ENCODE measurements around the gene PLEKHB2. TPM values are rescaled to one million over a fixed set of nuclear protein-coding genes. Genes with fewer than 3 reads are reported as not detected.

PLEKHB2 gene
- total and polyA plus RNA-seq, 2 donors from 2014 or later, result 85.4 to 110 TPM

- intact Hi-C loops (cut with DNase I), result no loop called here
- no peaks in the 10 kb centered on the region for H3K9me3 ChIP-seq (ENCODE audit: control insufficient read depth in 2 of 3, insufficient read depth in 1 of 3, low read length in 3 of 3)
- no peak for TF ChIP-seq CTCF (IDR thresholded peaks at IDR 0.05; ENCODE audit: borderline replicate concordance, extremely low read depth, insufficient read depth)
These were observed 15.7 kb downstream of the PLEKHB2 start for GRCh38 chr2:131120815-131121317.

GRCh38 chr2:131121464-131121863 lies 16.3 kb downstream of the PLEKHB2 start:
- Histone ChIP-seq H3K9me3 (ENCODE audit: control insufficient read depth in 2 of 3, insufficient read depth in 1 of 3, low read length in 3 of 3) (no peaks in the 10 kb centered on the region), H3K9ac (ENCODE audit: low read length in 3 of 3) (no peak overlapping the region), H3K27me3 (ENCODE audit: control insufficient read depth, insufficient read depth, low read length) (no peaks in the 10 kb centered on the region), H3K4me1 (ENCODE audit: control insufficient read depth in 2 of 3, insufficient read depth in 2 of 3, low read depth in 1 of 3, low read length in 3 of 3) (peaks cover 0 to 2% (median 0%) of the 10 kb centered on the region in 3 donors), H3K4me3 (ENCODE audit: low read length in 3 of 3) (no peak overlapping the region), H3K36me3 (ENCODE audit: control insufficient read depth in 2 of 3, insufficient read depth in 3 of 3, low read length in 3 of 3) (peaks cover 0 to 17% (median 10%) of the 10 kb centered on the region in 3 donors), H3K27ac (ENCODE audit: low read depth in 2 of 2, low read length in 2 of 2) (no peak overlapping the region)
- FAIRE-seq, result no peak
- no peak for DNase-seq
- intact Hi-C loops (cut with DNase I), result no loop called here
- TF ChIP-seq CTCF (IDR thresholded peaks at IDR 0.05; ENCODE audit: borderline replicate concordance, extremely low read depth, insufficient read depth), result no peak

More at GRCh38 chr2:131120815-131121317, 15.7 kb downstream of the PLEKHB2 start:
- FAIRE-seq (no peak), DNase-seq (no peak)
- H3K9ac ChIP-seq (ENCODE audit: low read length in 3 of 3), result no peak overlapping the region
- no peak overlapping the region for H3K27ac ChIP-seq (ENCODE audit: low read depth in 2 of 2, low read length in 2 of 2)
- no peaks in the 10 kb centered on the region for H3K27me3 ChIP-seq (ENCODE audit: control insufficient read depth, insufficient read depth, low read length)
- H3K36me3 ChIP-seq (ENCODE audit: control insufficient read depth in 2 of 3, insufficient read depth in 3 of 3, low read length in 3 of 3), result peaks cover 0 to 17% (median 6%) of the 10 kb centered on the region in 3 donors
- H3K4me3 ChIP-seq (ENCODE audit: low read length in 3 of 3), result no peak overlapping the region
- H3K4me1 ChIP-seq (ENCODE audit: control insufficient read depth in 2 of 3, insufficient read depth in 2 of 3, low read depth in 1 of 3, low read length in 3 of 3), result peaks cover 0 to 2% (median 0%) of the 10 kb centered on the region in 3 donors

GRCh38 chr2:131122496-131122895 lies 17.4 kb downstream of the PLEKHB2 start:
- peaks cover 0 to 2% (median 0%) of the 10 kb centered on the region in 3 donors for H3K4me1 ChIP-seq (ENCODE audit: control insufficient read depth in 2 of 3, insufficient read depth in 2 of 3, low read depth in 1 of 3, low read length in 3 of 3)
- H3K4me3 ChIP-seq (ENCODE audit: low read length in 3 of 3), result no peak overlapping the region
- intact Hi-C loops (cut with DNase I), result no loop called here

More at GRCh38 chr2:131122496-131122895, 17.4 kb downstream of the PLEKHB2 start:
- no peak for TF ChIP-seq CTCF (IDR thresholded peaks at IDR 0.05; ENCODE audit: borderline replicate concordance, extremely low read depth, insufficient read depth)
- DNase-seq, result no peak
- no peak for FAIRE-seq
- no peak overlapping the region for H3K27ac ChIP-seq (ENCODE audit: low read depth in 2 of 2, low read length in 2 of 2)
- H3K9me3 ChIP-seq (ENCODE audit: control insufficient read depth in 2 of 3, insufficient read depth in 1 of 3, low read length in 3 of 3), result no peaks in the 10 kb centered on the region
- H3K36me3 ChIP-seq (ENCODE audit: control insufficient read depth in 2 of 3, insufficient read depth in 3 of 3, low read length in 3 of 3), result peaks cover 3 to 25% (median 17%) of the 10 kb centered on the region in 3 donors
- H3K9ac ChIP-seq (ENCODE audit: low read length in 3 of 3), result no peak overlapping the region
- H3K27me3 ChIP-seq (ENCODE audit: control insufficient read depth, insufficient read depth, low read length), result no peaks in the 10 kb centered on the region

Data from kidney (tissue), 14 donors.